Measurements from ENCODE around the gene WTAP.
"Not testable (repeated sequence)": the region's sequence is repeated elsewhere in the genome, so short reads cannot be mapped to it uniquely, and the experiment has no call there.

DNA sequence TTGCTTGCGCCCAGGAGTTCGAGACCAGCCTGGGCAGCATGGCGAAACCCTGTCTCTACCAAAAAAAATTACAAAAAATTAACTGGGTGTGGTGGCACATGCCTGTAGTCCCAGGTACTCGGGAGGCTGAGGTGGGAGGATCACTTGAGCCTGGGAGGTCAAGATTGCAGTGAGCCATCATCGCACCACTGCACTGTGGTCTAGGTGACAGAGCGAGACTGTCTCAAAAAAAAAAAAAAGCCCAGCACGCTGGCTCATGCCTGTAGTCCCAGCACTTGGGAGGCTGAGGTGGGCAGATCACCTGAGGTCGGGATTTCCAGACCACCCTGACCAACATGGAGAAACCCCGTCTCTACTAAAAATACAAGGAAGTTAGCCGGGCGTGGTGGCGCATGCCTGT is 6.1 kb downstream of the WTAP start:
- TF ChIP-seq CTCF (conservative IDR thresholded peaks at IDR 0.05; ENCODE audit: low read depth, low read length); POLR2A (IDR thresholded peaks at IDR 0.05; ENCODE audit: low read depth, low read length); MAFK (IDR thresholded peaks at IDR 0.05; ENCODE audit: low read depth, low read length); FOS (IDR thresholded peaks at IDR 0.05; ENCODE audit: low read depth, low read length); MAZ (IDR thresholded peaks at IDR 0.05; ENCODE audit: borderline replicate concordance, low read depth, low read length); USF2 (IDR thresholded peaks at IDR 0.05; ENCODE audit: low read depth, low read length); SMC3 (IDR thresholded peaks at IDR 0.05; ENCODE audit: low read depth, low read length): not testable (repeated sequence)
- TF ChIP-seq, protein P1, sequence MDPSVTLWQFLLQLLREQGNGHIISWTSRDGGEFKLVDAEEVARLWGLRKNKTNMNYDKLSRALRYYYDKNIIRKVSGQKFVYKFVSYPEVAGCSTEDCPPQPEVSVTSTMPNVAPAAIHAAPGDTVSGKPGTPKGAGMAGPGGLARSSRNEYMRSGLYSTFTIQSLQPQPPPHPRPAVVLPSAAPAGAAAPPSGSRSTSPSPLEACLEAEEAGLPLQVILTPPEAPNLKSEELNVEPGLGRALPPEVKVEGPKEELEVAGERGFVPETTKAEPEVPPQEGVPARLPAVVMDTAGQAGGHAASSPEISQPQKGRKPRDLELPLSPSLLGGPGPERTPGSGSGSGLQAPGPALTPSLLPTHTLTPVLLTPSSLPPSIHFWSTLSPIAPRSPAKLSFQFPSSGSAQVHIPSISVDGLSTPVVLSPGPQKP (IDR thresholded peaks at IDR 0.05; ENCODE audit: borderline replicate concordance, low read depth, low read length): not testable (repeated sequence)
